NOMO-1 treated with dmso at 0.1 percent for 144 hours (cell line): Measurements from ENCODE around the gene SLC22A3.
"Not testable (repeated sequence)": the region's sequence is repeated elsewhere in the genome, so short reads cannot be mapped to it uniquely, and the experiment has no call there.

Experiments used
- DNase-seq: peaks from one replicate; lab custom pipeline; 2025; ENCODE audit not compliant: unreplicated experiment; lab: John Stamatoyannopoulos, UW

SLC22A3 gene

GRCh38 chr6:160437775-160438174 lies 89.6 kb downstream of the SLC22A3 start:
- DNase-seq, result no peak

DNA sequence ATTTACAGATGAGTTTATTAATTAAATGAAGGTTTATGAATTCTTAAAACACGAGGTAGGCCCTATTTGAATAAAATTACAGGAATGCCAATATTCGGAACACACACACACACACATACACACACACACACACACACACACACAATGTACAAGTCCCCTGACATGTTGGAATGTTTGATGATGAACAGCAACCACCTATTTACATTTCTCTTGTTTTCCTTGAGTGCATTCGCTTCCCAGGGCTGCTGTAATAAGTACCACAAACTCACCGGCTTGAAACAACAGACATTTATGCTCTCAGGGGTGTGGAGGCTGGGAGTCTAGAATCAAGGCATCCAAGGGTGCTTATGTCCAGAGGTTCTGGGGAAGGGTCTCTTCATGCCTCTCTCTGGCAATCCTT lies 90.3 kb downstream of the SLC22A3 start:
- DNase-seq, result no peak

DNA sequence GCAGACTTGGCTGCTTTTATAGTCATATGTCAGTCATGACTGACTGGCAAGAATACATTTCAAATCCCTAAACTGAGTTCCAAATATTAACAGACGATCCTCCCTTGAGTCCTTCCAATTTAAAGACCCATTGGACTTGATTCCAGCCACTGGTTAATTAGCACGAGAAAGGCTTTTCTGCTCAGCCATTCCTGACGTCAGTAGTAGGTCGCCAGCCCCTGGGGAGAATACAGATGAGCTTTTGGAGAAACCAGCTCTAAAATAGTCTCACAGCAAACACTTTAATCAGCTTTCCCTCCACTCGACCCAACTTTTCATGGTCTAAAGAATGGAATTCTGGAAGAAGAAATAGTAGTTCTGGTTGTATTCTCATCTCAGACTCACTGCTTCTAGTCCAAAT lies 91.6 kb downstream of the SLC22A3 start:
- DNase-seq, result no peak

- no peak for DNase-seq
Observed at GRCh38 chr6:160442151-160442550, 94.0 kb downstream of the SLC22A3 start.

DNA sequence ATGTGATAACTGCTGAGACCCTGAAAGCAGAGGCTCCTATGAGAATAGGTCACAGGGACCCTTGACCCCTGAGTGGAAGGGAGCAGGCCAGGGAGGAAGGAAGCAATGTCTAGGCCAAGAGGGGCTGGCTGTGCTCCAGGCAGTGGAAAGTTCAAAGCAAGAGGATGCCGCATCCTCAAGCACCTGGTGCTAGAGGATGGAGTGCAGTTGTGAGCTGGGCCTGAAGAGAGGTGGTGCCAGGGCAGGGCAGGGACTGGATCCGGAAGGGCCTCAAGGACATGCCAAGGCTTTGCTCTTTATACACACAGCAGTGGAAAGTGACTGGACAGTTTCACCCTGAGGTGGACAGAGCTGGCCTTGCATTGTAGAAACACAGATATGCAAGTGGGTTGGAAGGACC lies 97.0 kb downstream of the SLC22A3 start:
- DNase-seq, result no peak

- DNase-seq, result no peak
Observed at GRCh38 chr6:160447350-160447749, 99.2 kb downstream of the SLC22A3 start.

DNA sequence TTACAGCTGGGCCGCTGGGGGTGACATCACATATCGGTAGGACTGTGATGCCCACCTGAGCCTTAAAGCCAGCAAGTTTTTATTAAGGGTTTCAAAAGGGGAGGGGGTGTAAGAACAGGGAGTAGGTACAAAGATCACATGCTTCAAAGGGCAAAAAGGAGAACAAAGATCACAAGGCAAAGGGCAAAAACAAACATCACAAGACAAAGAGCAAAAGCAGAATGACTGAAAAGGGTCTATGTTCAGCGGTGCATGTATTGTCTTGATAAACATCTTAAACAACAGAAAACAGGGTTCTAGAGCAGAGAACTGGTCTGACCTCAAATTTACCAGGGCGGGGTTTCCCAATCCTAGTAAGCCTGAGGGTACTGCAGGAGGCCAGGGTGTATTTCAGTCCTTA lies 101.6 kb downstream of the SLC22A3 start:
- not testable (repeated sequence) for DNase-seq

GRCh38 chr6:160450849-160451248 lies 102.7 kb downstream of the SLC22A3 start:
- DNase-seq, result no peak

DNA sequence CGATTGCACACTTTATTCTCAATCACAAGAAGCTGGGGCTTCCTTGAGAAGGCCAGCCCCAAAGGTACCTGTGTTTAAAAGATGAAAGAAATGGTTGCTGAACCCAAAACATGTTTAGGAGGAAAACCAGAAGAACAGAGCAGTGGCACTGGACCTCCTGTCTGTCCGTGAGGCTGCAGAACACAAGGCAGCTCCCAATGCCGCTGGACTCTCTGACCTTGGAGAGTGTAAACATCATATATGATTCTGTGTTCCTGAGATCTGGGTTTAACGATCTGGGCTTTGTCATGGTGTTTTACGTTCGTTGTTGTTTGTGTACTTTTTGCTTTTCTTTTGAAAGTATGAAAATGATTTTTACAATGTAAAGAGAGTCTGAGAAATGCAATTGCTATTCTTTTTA lies 106.1 kb downstream of the SLC22A3 start:
- DNase-seq, result no peak

DNA sequence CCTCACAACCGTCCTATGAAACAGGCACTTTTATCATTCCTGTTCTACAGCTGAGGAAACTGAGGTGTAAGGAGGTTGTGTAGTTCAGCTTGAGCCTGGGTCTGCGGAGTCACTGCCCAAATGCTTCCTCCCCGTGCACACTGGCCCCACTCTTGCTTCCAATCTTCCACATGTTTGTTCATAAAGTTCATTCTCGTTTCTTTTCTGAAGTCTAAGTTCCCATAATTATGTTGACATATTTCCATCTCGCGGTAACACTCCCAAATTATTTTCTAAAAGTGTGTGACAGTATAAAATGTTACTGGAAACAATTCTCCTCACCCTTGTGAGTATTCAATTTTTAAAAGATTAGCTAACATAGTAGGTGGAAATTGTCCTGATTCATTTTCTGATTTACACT lies 106.9 kb downstream of the SLC22A3 start:
- DNase-seq, result no peak

GRCh38 chr6:160455541-160456213 lies 107.5 kb downstream of the SLC22A3 start:
- DNase-seq, result peak; percentile 2

DNA sequence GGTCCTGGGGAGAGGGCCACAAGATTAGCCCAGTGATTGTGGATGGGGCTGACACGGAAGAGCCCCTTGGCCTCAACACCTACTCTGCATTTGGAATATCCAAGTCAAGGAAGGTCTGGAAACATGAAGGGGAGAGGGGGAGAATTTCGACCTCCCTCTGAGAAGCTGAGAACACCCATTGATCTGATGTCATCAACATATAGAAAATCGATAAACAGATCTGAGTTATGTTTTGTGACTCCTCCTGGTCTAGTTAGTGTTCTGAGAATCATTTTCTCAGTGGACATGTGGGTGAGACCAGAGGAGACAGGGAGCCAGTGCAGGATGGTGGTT lies 108.0 kb downstream of the SLC22A3 start:
- no peak for DNase-seq

- peak; percentile 17 for DNase-seq
Observed at GRCh38 chr6:160457823-160458222, 109.6 kb downstream of the SLC22A3 start.

DNA sequence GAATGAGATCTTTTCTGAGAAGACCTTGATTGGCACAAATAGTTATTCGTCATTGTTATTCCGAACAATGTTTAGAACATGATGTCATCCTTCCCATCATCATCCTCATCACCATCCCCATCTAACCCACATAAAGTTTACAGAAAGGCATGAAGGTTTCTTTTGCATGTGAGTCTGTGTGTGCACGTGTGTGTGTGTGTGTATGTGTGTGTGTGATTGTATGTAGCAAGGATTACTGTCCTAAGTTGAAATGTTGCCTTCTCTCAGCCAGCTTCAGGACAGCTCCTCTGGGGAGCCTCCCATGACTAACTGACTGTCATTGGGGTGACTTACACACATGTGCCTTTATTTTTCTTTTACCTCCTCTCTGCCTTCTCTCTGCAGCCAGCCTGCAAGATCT lies 113.5 kb downstream of the SLC22A3 start:
- DNase-seq, result no peak

GRCh38 chr6:160462116-160462515 lies 113.9 kb downstream of the SLC22A3 start:
- no peak for DNase-seq

- peak; percentile 48 for DNase-seq
Observed at GRCh38 chr6:160462551-160463109, 114.5 kb downstream of the SLC22A3 start.

DNA sequence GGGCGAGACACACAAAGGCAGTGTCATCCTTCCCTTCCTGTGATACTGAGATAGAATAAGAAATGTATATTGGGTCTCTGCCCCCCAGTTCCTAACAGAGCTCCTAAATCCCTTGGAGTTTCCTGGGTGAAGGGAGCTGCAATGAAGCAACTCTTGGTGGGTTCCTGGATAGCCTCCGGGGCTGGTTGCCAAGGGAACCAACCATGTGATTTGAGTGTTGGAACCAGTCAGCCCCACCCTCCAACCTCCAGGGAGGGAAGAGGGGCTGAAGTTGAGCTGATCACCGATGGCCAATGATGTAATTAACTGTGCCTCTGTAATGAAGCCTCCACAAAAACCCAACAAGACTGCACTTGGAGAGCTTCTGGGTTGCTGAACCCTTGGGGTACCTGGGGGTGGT lies 116.6 kb downstream of the SLC22A3 start:
- DNase-seq, result no peak

GRCh38 chr6:160467261-160467871 lies 119.2 kb downstream of the SLC22A3 start:
- DNase-seq, result not testable (repeated sequence)

- no peak for DNase-seq
Observed at GRCh38 chr6:160469153-160469552, 121.0 kb downstream of the SLC22A3 start.

DNA sequence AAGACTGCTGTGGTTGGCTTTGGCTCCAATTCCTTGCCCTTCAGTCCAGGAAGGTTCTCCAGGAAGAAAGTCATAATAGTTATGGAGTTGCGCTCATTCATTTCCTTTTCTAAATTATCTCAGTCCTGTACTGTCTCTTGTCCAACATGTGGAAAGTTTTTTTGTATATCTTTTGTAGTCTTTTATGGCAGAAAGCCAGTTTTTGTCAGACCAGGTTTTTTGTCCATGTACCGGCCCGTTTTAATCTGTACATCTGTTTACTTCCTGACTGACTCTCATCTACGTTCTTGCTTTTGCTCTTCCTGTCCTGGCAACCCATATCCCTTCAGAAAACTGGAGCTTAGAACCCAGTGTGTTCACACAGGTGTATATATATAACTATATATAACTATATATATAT lies 127.9 kb downstream of the SLC22A3 start:
- DNase-seq, result not testable (repeated sequence)

- not testable (repeated sequence) for DNase-seq
Observed at GRCh38 chr6:160477072-160477471, 128.9 kb downstream of the SLC22A3 start.

DNA sequence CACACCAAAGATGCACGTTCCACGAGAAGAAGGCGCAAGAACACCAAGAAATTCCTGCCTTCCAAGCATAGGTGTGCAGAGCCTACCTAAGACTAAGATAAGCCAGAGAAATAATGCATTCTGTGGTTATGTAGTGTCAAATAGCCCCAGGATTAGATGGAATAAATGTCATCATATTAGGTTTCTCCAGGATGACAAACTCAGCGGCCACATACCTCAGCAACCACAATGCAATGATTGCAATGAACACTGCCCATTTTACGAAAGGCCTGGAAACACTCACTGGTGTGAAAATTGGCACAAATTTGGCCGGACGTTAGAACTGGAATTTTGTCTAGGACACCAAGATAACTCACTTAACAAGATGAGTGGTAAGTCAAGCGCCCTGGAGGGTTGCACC lies 129.7 kb downstream of the SLC22A3 start:
- DNase-seq, result no peak

DNA sequence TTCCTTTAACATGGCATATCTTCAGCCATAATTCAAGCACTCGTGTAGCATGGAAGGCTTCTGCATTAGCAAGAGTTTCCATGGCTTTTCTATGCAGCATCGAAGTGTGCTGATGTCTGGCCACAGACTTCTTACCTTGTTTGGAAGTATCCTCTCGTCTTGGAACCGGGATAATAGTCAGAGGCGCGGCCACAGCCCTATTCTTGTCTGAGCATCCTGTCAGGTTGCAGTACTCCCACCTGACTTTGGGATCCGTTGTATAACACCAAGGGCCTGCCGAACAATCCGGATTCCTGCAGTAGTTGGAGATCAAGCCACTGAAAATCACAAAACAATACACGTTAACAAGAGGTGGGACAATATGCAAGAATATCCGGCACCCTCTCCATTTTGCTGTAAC lies 138.9 kb downstream of the SLC22A3 start:
- no peak for DNase-seq
